SU-DHL-6 (cell line): ENCODE measurements around the gene BRICD5.
A peak's percentile ranks its signal among the peaks of the same experiment; 100 is the strongest.

ENCODE experiments used
- H2AFZ ChIP-seq: fragments of 200-600 bp; sonication (generic); 2 replicates; pipeline ENCODE4 v1.6.1; 2014; ENCODE audit warnings: low read depth, mild to moderate bottlenecking, moderate library complexity, mixed read lengths, antibody characterized with exemption, low read length; ENCODE audit not compliant: severe bottlenecking
- H3F3A ChIP-seq: fragments of 200-600 bp; shearing (Covaris generic); 2 replicates; pipeline ENCODE4 v1.6.0; 2016; ENCODE audit warnings: antibody characterized with exemption, mild to moderate bottlenecking; ENCODE audit not compliant: insufficient read depth
- H3K27ac ChIP-seq: fragments of 200-600 bp; sonication (generic); 2 replicates; pipeline ENCODE4 v1.5.1; 2016; ENCODE audit warnings: low read depth, mild to moderate bottlenecking, low read length, moderate library complexity, mixed read lengths
- H3K27me3 ChIP-seq: fragments of 200-600 bp; sonication (generic), shearing (Covaris generic); 2 replicates; pipeline ENCODE4 v1.6.0; 2014; ENCODE audit warnings: mild to moderate bottlenecking, low read length
- H3K36me3 ChIP-seq: fragments of 200-600 bp; sonication (generic); 2 replicates; pipeline ENCODE4 v1.6.1; 2014; ENCODE audit warnings: mild to moderate bottlenecking, low read length, mixed read lengths
- H3K4me2 ChIP-seq: fragments of 300-600, 200-600 bp; shearing (Covaris generic), sonication (generic); 2 replicates; pipeline ENCODE4 v1.6.0; 2014; ENCODE audit warnings: low read length, low read depth, mild to moderate bottlenecking; ENCODE audit not compliant: poor library complexity, severe bottlenecking
- H3K4me3 ChIP-seq: fragments of 200-600 bp; sonication (generic); 2 replicates; pipeline ENCODE4 v1.5.1; 2014; ENCODE audit warnings: antibody characterized with exemption, low read length, mild to moderate bottlenecking, mixed read lengths; ENCODE audit not compliant: insufficient read depth, poor library complexity, severe bottlenecking
- H3K79me2 ChIP-seq: fragments of 200-600 bp; sonication (generic); 2 replicates; pipeline ENCODE4 v1.6.1; 2014; ENCODE audit warnings: mild to moderate bottlenecking, low read length, moderate library complexity; ENCODE audit not compliant: insufficient read depth
- H3K9ac ChIP-seq: fragments of 200-600 bp; sonication (generic); 2 replicates; pipeline ENCODE4 v1.7.0; 2014; ENCODE audit warnings: mild to moderate bottlenecking, low read length
- H3K9me2 ChIP-seq: fragments of 200-600 bp; sonication (generic); replicated peaks from 2 replicates; pipeline ENCODE4 v1.6.1; 2014; ENCODE audit warnings: low read length; ENCODE audit not compliant: insufficient read depth
- H3K9me3 ChIP-seq: fragments of 200-600 bp; sonication (generic); 2 replicates; pipeline ENCODE4 v1.6.1; 2014; ENCODE audit warnings: low read length, mixed read lengths; ENCODE audit not compliant: insufficient read depth
- H4K20me1 ChIP-seq: fragments of 200-600 bp; sonication (generic); 2 replicates; pipeline ENCODE4 v1.6.1; 2014; ENCODE audit warnings: low read depth, mild to moderate bottlenecking, antibody characterized with exemption, low read length, moderate library complexity, mixed read lengths
- CTCF ChIP-seq: fragments of 200-600 bp; sonication (generic); IDR thresholded peaks from one replicate; pipeline ENCODE4 v1.5.1; 2017; ENCODE audit warnings: antibody characterized with exemption, mild to moderate bottlenecking, low read length, moderate library complexity; ENCODE audit not compliant: insufficient read depth, poor library complexity, severe bottlenecking
- EZH2phosphoT487 ChIP-seq: fragments of 200-600 bp; sonication (generic), shearing (Covaris generic); conservative IDR thresholded peaks from 2 replicates; pipeline ENCODE4 v1.6.1; 2018; ENCODE audit warnings: mild to moderate bottlenecking, antibody characterized with exemption, low read length, moderate library complexity, mixed read lengths

Gene BRICD5

GRCh38 chr16:2206420-2206779 lies 4.3 kb downstream of the BRICD5 start:
- no peak overlapping the region for H2AFZ ChIP-seq
- H3K27ac ChIP-seq = peak overlapping the region; percentile 74
- H3K4me3 ChIP-seq = peak overlapping the region; percentile 86
- no peaks in the 10 kb centered on the region for H3K9me3 ChIP-seq
- no peaks in the 10 kb centered on the region for H4K20me1 ChIP-seq
- H3K79me2 ChIP-seq = peaks cover 8% of the 10 kb centered on the region; the same call in 1 of the 2 replicates
- no peaks in the 10 kb centered on the region for H3K36me3 ChIP-seq
- H3F3A ChIP-seq = peaks cover 3% of the 10 kb centered on the region; the same call in 1 of the 2 replicates
- H3K4me2 ChIP-seq = peak overlapping the region; percentile 79
- TF ChIP-seq CTCF = no peak
- TF ChIP-seq EZH2phosphoT487 = no peak
- H3K9ac ChIP-seq = peak overlapping the region; percentile 90
- H3K9me2 ChIP-seq = no peaks in the 10 kb centered on the region
- no peaks in the 10 kb centered on the region for H3K27me3 ChIP-seq

- Histone ChIP-seq H3K27me3 (no peaks in the 10 kb centered on the region), H3K79me2 (peaks cover 8% of the 10 kb centered on the region; the same call in 1 of the 2 replicates), H3K9me2 (no peaks in the 10 kb centered on the region), H2AFZ (peak overlapping the region; percentile 9), H3K36me3 (no peaks in the 10 kb centered on the region), H3K4me3 (peak overlapping the region; percentile 86), H3K27ac (peak overlapping the region; percentile 74), H3F3A (no peaks in the 10 kb centered on the region), H3K9ac (peak overlapping the region; percentile 90), H4K20me1 (no peaks in the 10 kb centered on the region), H3K4me2 (peak overlapping the region; percentile 79), H3K9me3 (no peaks in the 10 kb centered on the region)
- TF ChIP-seq CTCF (no peak), EZH2phosphoT487 (no peak)
Measured at GRCh38 chr16:2205967-2206313, 4.7 kb downstream of the BRICD5 start.

- Histone ChIP-seq H3K27ac (peak within 1 kb of the TSS; percentile 74), H3K27me3 (no peaks in the 10 kb centered on the region), H3K4me3 (peak within 1 kb of the TSS; percentile 86), H2AFZ (peak within 1 kb of the TSS; percentile 90), H3K36me3 (no peaks in the 10 kb centered on the region), H4K20me1 (no peaks in the 10 kb centered on the region), H3F3A (no peaks in the 10 kb centered on the region), H3K9ac (peak within 1 kb of the TSS; percentile 90), H3K79me2 (peaks cover 8% of the 10 kb centered on the region; the same call in 1 of the 2 replicates), H3K4me2 (peak within 1 kb of the TSS; percentile 79), H3K9me3 (no peaks in the 10 kb centered on the region), H3K9me2 (no peaks in the 10 kb centered on the region)
- no peak for TF ChIP-seq CTCF
- no peak for TF ChIP-seq EZH2phosphoT487
Measured at GRCh38 chr16:2205104-2205966, 5.3 kb downstream of the BRICD5 start, which contains the start of gene MLST8. MLST8 (plus strand) TSS chr16:2205454; CDS start chr16:2206086, 632 bp downstream.
